ENCODE data around the gene MYADML2.
A peak's percentile ranks its signal among the peaks of the same experiment; 100 is the strongest.
"Not testable (repeated sequence)": the region's sequence is repeated elsewhere in the genome, so short reads cannot be mapped to it uniquely, and the experiment has no call there.

MYADML2 gene

GRCh38 chr17:81924557-81925532 lies 22.2 kb downstream of the MYADML2 start:
- no peak for DNase-seq (ENCODE audit: low spot score)

- no peak for DNase-seq (ENCODE audit: low spot score)
Measured at GRCh38 chr17:81923302-81924260, 23.5 kb downstream of the MYADML2 start.

GRCh38 chr17:81922566-81923301 lies 24.3 kb downstream of the MYADML2 start:
- no peak for DNase-seq (ENCODE audit: low spot score)

GRCh38 chr17:81921996-81922565 lies 25.0 kb downstream of the MYADML2 start:
- DNase-seq (ENCODE audit: low spot score): no peak

GRCh38 chr17:81921537-81921862 lies 25.5 kb downstream of the MYADML2 start:
- DNase-seq (ENCODE audit: low spot score): no peak

GRCh38 chr17:81920612-81921536 lies 26.2 kb downstream of the MYADML2 start:
- no peak for DNase-seq (ENCODE audit: low spot score)

- DNase-seq (ENCODE audit: low spot score): no peak
Measured at GRCh38 chr17:81918832-81919545, 28.0 kb downstream of the MYADML2 start.

- DNase-seq (ENCODE audit: low spot score): not testable (repeated sequence)
Measured at GRCh38 chr17:81918333-81918669, 28.7 kb downstream of the MYADML2 start.

GRCh38 chr17:81917565-81918332 lies 29.3 kb downstream of the MYADML2 start, which contains the start of gene SIRT7:
Gene SIRT7 (minus strand): TSS chr17:81918176. CDS start chr17:81918131, 45 bp downstream.
- DNase-seq (ENCODE audit: low spot score): peak; percentile 99

GRCh38 chr17:81916234-81917001 lies 30.6 kb downstream of the MYADML2 start:
- DNase-seq (ENCODE audit: low spot score): no peak

GRCh38 chr17:81915331-81915730 lies 31.7 kb downstream of the MYADML2 start:
- DNase-seq (ENCODE audit: low spot score): no peak

GRCh38 chr17:81914103-81914850 lies 32.8 kb downstream of the MYADML2 start:
- DNase-seq (ENCODE audit: low spot score): no peak

- no peak for DNase-seq (ENCODE audit: low spot score)
Measured at GRCh38 chr17:81913394-81914102, 33.5 kb downstream of the MYADML2 start.

- no peak for DNase-seq (ENCODE audit: low spot score)
Measured at GRCh38 chr17:81912441-81913309, 34.4 kb downstream of the MYADML2 start.

GRCh38 chr17:81911969-81912368 lies 35.1 kb downstream of the MYADML2 start:
- DNase-seq (ENCODE audit: low spot score): no peak
